HCT116 (cell line): ENCODE results near the gene EEF1G. TPM values are rescaled to one million over a fixed set of nuclear protein-coding genes. Genes with fewer than 3 reads are reported as not detected.

Experiments used
- ATAC-seq: fragments of 200-7000 bp; cut with Tn5 transposase; 2 replicates; pipeline ENCODE4 v1.9.1; 2020; ENCODE audit warnings: mild to moderate bottlenecking, moderate library complexity
- BruUV-seq: library from RNA; stranded (reverse); fragments of 400-500 nt; replicated peaks from 2 replicates; lab custom pipeline; 2021; lab: Mats Ljungman, UMichigan
- CTCF ChIA-PET: fragments of 300-600 bp; sonication (Branson Sonifier 250); formaldehyde crosslinking; loops from one replicate; lab custom pipeline; 2021; ENCODE audit warnings: antibody characterized with exemption; lab: Charles Lee
- POLR2A ChIA-PET: fragments of 300-600, 350-600 bp; sonication (Branson Sonifier 250); formaldehyde crosslinking; loops from one replicate; lab custom pipeline; 2021; ENCODE audit warnings: antibody characterized with exemption; lab: Charles Lee
- RAD21 ChIA-PET, 2 experiments: fragments of 300-600 bp; sonication (Branson Sonifier 250); formaldehyde crosslinking; loops; one replicate each; lab custom pipeline; 2023; ENCODE audit warnings: low total read pairs in 2 of 2; ENCODE audit not compliant: uncharacterized antibody in 2 of 2, unreplicated experiment in 2 of 2, low non-redundant PET in 1 of 2; lab: Charles Lee
- DNase-seq: peaks from one replicate; pipeline ENCODE4 v3.0.0-alpha.2; 2010; ENCODE audit warnings: low read depth, low spot score
- H2AFZ ChIP-seq: fragments of 200-600 bp; shearing (Covaris generic), sonication (generic); 2 replicates; pipeline ENCODE4 v1.6.1; 2017; ENCODE audit warnings: low read depth, mixed run types, mixed read lengths, antibody characterized with exemption, low read length; ENCODE audit not compliant: poor library complexity, severe bottlenecking
- H3K27ac ChIP-seq: 2 replicates; pipeline ENCODE4 v1.5.1; 2012; ENCODE audit warnings: low read depth, low read length
- H3K27me3 ChIP-seq: fragments of 200-600 bp; sonication (generic); 2 replicates; pipeline ENCODE4 v1.6.1; 2016; ENCODE audit warnings: mixed run types, low read length, mixed read lengths; ENCODE audit not compliant: insufficient read depth
- H3K36me3 ChIP-seq, 2 experiments: fragments of 200-500 bp in 1 of 2; fragments of 200-600 bp in 1 of 2; sonication (Bioruptor generic) in 1 of 2; sonication (generic) in 1 of 2; 2 replicates each; pipeline versions ENCODE4 v1.5.1 to v1.6.1; 2014 to 2016; ENCODE audit warnings: low read length in 2 of 2, inconsistent platforms in 1 of 2, mixed read lengths in 1 of 2, mixed run types in 1 of 2; ENCODE audit not compliant: insufficient read depth in 2 of 2, control insufficient read depth in 1 of 2
- H3K4me1 ChIP-seq, 2 experiments: fragments of 200-600 bp in 1 of 2; sonication (generic) in 1 of 2; 2 replicates each; pipeline versions ENCODE4 v1.5.1 to v1.6.1; 2012 to 2017; ENCODE audit warnings: low read length in 2 of 2, inconsistent platforms in 1 of 2, mild to moderate bottlenecking in 1 of 2, mixed read lengths in 1 of 2, mixed run types in 1 of 2, moderate library complexity in 1 of 2; ENCODE audit not compliant: insufficient read depth in 2 of 2, control insufficient read depth in 1 of 2
- H3K4me2 ChIP-seq: fragments of 200-600 bp; sonication (generic); 2 replicates; pipeline ENCODE4 v1.6.1; 2017; ENCODE audit warnings: mixed run types, low read length, mixed read lengths
- H3K4me3 ChIP-seq, 2 experiments: fragments of 200-600 bp in 1 of 2; sonication (generic) in 1 of 2; replicated peaks in 1 of 2; 2 replicates each; pipeline ENCODE4 v1.5.1; 2011 to 2016; ENCODE audit warnings: low read length in 2 of 2, control low read depth in 1 of 2, low read depth in 1 of 2, mild to moderate bottlenecking in 1 of 2, mixed read lengths in 1 of 2, mixed run types in 1 of 2
- H3K79me2 ChIP-seq: fragments of 200-600 bp; sonication (generic); 2 replicates; pipeline ENCODE4 v1.6.1; 2017; ENCODE audit warnings: mild to moderate bottlenecking, mixed run types, low read length, moderate library complexity, mixed read lengths; ENCODE audit not compliant: insufficient read depth
- H3K9ac ChIP-seq: fragments of 200-600 bp; sonication (generic); 2 replicates; pipeline ENCODE4 v1.6.1; 2016; ENCODE audit warnings: low read length, mixed read lengths
- H3K9me2 ChIP-seq: fragments of 200-600 bp; sonication (generic), shearing (Covaris generic); 2 replicates; pipeline ENCODE4 v1.6.1; 2017; ENCODE audit warnings: mixed run types, mild to moderate bottlenecking, moderate library complexity; ENCODE audit not compliant: insufficient read depth
- H3K9me3 ChIP-seq, 2 experiments: fragments of 200-500 bp in 1 of 2; fragments of 200-600 bp in 1 of 2; sonication (Bioruptor generic) in 1 of 2; sonication (generic) in 1 of 2; 2 replicates each; pipeline ENCODE4 v1.6.1; 2014 to 2017; ENCODE audit warnings: low read length in 2 of 2, mixed read lengths in 2 of 2, inconsistent platforms in 1 of 2, low read depth in 1 of 2, mild to moderate bottlenecking in 1 of 2, mixed run types in 1 of 2, moderate library complexity in 1 of 2; ENCODE audit not compliant: control insufficient read depth in 1 of 2, insufficient read depth in 1 of 2
- H4K20me1 ChIP-seq: fragments of 200-600 bp; sonication (generic), shearing (Covaris generic); 2 replicates; pipeline ENCODE4 v1.6.1; 2017; ENCODE audit warnings: mixed run types, mild to moderate bottlenecking, moderate library complexity; ENCODE audit not compliant: insufficient read depth
- ATF3 ChIP-seq: IDR thresholded peaks from 2 replicates; pipeline ENCODE4 v1.6.1; 2012
- CBX3 ChIP-seq: IDR thresholded peaks from 2 replicates; pipeline ENCODE4 v1.6.1; 2012; ENCODE audit warnings: low read depth
- CTCF ChIP-seq, 3 experiments: fragments of 200-600 bp in 1 of 3; sonication (generic) in 1 of 3; IDR thresholded peaks in 2 of 3; conservative IDR thresholded peaks in 1 of 3; 2 replicates each; pipeline ENCODE4 v1.5.1; 2012 to 2017; ENCODE audit warnings: low read depth in 2 of 3, low read length in 2 of 3, antibody characterized with exemption in 1 of 3, borderline replicate concordance in 1 of 3, control low read depth in 1 of 3, mild to moderate bottlenecking in 1 of 3, mixed read lengths in 1 of 3, mixed run types in 1 of 3, moderate library complexity in 1 of 3; ENCODE audit not compliant: insufficient read depth in 1 of 3
- EZH2 ChIP-seq: fragments of 200-600 bp; sonication (generic); IDR thresholded peaks from 2 replicates; pipeline ENCODE4 v1.6.1; 2017; ENCODE audit warnings: antibody characterized with exemption, mixed run types
- FOSL1 ChIP-seq: IDR thresholded peaks from 2 replicates; pipeline ENCODE4 v1.6.1; 2012; ENCODE audit warnings: low read depth
- POLR2A ChIP-seq: IDR thresholded peaks from 2 replicates; pipeline ENCODE4 v1.7.0; 2011; ENCODE audit warnings: borderline replicate concordance; ENCODE audit not compliant: insufficient read depth, insufficient read length; ENCODE audit errors: extremely low read depth
- POLR2AphosphoS5 ChIP-seq: IDR thresholded peaks from 2 replicates; pipeline ENCODE4 v1.6.1; 2011; ENCODE audit warnings: mild to moderate bottlenecking, low read depth, low read length, moderate library complexity
- REST ChIP-seq: IDR thresholded peaks from 2 replicates; pipeline ENCODE4 v1.6.1; 2012; ENCODE audit warnings: low read depth
- SIN3A ChIP-seq: IDR thresholded peaks from 2 replicates; pipeline ENCODE4 v1.6.1; 2012; ENCODE audit warnings: low read depth
- SP1 ChIP-seq: IDR thresholded peaks from 2 replicates; pipeline ENCODE4 v1.6.1; 2012; ENCODE audit warnings: low read depth
- TCF7L2 ChIP-seq: IDR thresholded peaks from 2 replicates; pipeline ENCODE4 v1.7.0; 2011; ENCODE audit warnings: borderline replicate concordance, inconsistent platforms; ENCODE audit not compliant: insufficient read depth, insufficient read length; ENCODE audit errors: extremely low read depth
- YY1 ChIP-seq: IDR thresholded peaks from 2 replicates; pipeline ENCODE4 v1.6.1; 2011; ENCODE audit warnings: low read length, low read depth, moderate library complexity, mild to moderate bottlenecking; ENCODE audit not compliant: insufficient replicate concordance; ENCODE audit errors: extremely low read depth
- ZBTB33 ChIP-seq: IDR thresholded peaks from 2 replicates; pipeline ENCODE4 v1.6.1; 2011; ENCODE audit warnings: mild to moderate bottlenecking, low read length, moderate library complexity; ENCODE audit not compliant: insufficient replicate concordance; ENCODE audit errors: extremely low read depth
- ZFX ChIP-seq: fragments of 450-650 bp; IDR thresholded peaks from 2 replicates; pipeline ENCODE4 v1.6.1; 2017
- ZNF274 ChIP-seq: fragments of 200-500 bp; sonication (Bioruptor generic); IDR thresholded peaks from 2 replicates; pipeline ENCODE4 v1.6.1; 2014; ENCODE audit warnings: mild to moderate bottlenecking, low read depth, low read length, inconsistent platforms
- intact Hi-C: fragments of 100-400 bp; cut with micrococcal nuclease; formaldehyde crosslinking; loops from 2 replicates; pipeline ENCODE4 v1.10.0; 2022
- total RNA-seq: library from RNA; stranded (reverse); gene quantifications from one replicate; pipeline ENCODE4 v1.2.1, GENCODE V29; 2021; ENCODE audit not compliant: unreplicated experiment

EEF1G gene
- total RNA-seq, 1 experiment from 2014 or later: 1,901 TPM

GRCh38 chr11:62569611-62570010, 4.1 kb downstream of the EEF1G start:
- H4K20me1 ChIP-seq: peaks cover 24% of the 10 kb centered on the region; the same call in 1 of the 2 replicates
- no peak overlapping the region for H3K9ac ChIP-seq
- ChIA-PET CTCF (interaction anchor here (1.2 to 2.0 kb wide), 2 partner anchors 9 to 27 kb away, joined by 5 to 7 read pairs; no protein-coding TSS in a partner anchor), POLR2A (interaction anchor here (1.0 kb wide), 1 partner anchor 17 kb away, joined by 3 read pairs; no protein-coding TSS in a partner anchor), RAD21 (no interaction called here)
- no peak overlapping the region for H3K4me3 ChIP-seq
- no TSS peak for BruUV-seq
- H2AFZ ChIP-seq: no peak overlapping the region
- H3K27ac ChIP-seq: no peak overlapping the region
- DNase-seq (no peak), ATAC-seq (no peak)
- peaks cover 8 to 51% of the 10 kb centered on the region in 2 experiments; a peak in 3 of 4 replicates for H3K4me1 ChIP-seq
- intact Hi-C loops: no loop called here
- H3K4me2 ChIP-seq: no peak overlapping the region
- no peaks in the 10 kb centered on the region for H3K9me3 ChIP-seq
- H3K9me2 ChIP-seq: no peaks in the 10 kb centered on the region
- TF ChIP-seq POLR2AphosphoS5 (no peak), SP1 (no peak), ZFX (no peak), POLR2A (no peak), EZH2 (no peak), TCF7L2 (no peak), SIN3A (no peak), REST (no peak), CTCF (IDR thresholded peaks at IDR 0.05 in 2 of 3, conservative IDR thresholded peaks at IDR 0.05 in 1 of 3; ENCODE audit: borderline replicate concordance in 1 of 3, insufficient read depth in 1 of 3, low read depth in 2 of 3, low read length in 2 of 3) (no peak), ATF3 (no peak), YY1 (no peak), ZNF274 (no peak), ZBTB33 (no peak), CBX3 (no peak), FOSL1 (no peak)
- H3K36me3 ChIP-seq: peaks cover 57 to 79% of the 10 kb centered on the region in 2 experiments
- H3K27me3 ChIP-seq: no peaks in the 10 kb centered on the region
- H3K79me2 ChIP-seq: peaks cover 90% of the 10 kb centered on the region
